K562 (cell line): ENCODE results near the gene PHYH. TPM values are rescaled to one million over a fixed set of nuclear protein-coding genes. Genes with fewer than 3 reads are reported as not detected.

Experiments
- ATF3 ChIP-seq, 2 experiments: fragments of 450-650 bp in 1 of 2; sonication (generic) in 1 of 2; formaldehyde crosslinking in 1 of 2; IDR thresholded peaks in 1 of 2; conservative IDR thresholded peaks in 1 of 2; 2 replicates each; pipeline versions ENCODE4 v1.6.1 to v1.8.1; 2016 to 2023; ENCODE audit warnings: mild to moderate bottlenecking in 2 of 2, moderate library complexity in 2 of 2, inconsistent platforms in 1 of 2, missing genetic modification reagents in 1 of 2
- BDP1 ChIP-seq: IDR thresholded peaks from 3 replicates; pipeline ENCODE4 v1.6.1; 2011; ENCODE audit not compliant: insufficient read length, insufficient read depth
- CCNT2 ChIP-seq: IDR thresholded peaks from 2 replicates; pipeline ENCODE4 v1.6.1; 2011; ENCODE audit warnings: borderline replicate concordance, low read depth, mild to moderate bottlenecking, moderate library complexity, mixed read lengths, low read length; ENCODE audit not compliant: insufficient read length; ENCODE audit errors: extremely low read depth
- DNMT1 ChIP-seq: fragments of 450-650 bp; IDR thresholded peaks from 2 replicates; pipeline ENCODE4 v1.6.1; 2016; ENCODE audit warnings: antibody characterized with exemption, mild to moderate bottlenecking
- E2F6 ChIP-seq, 2 experiments: IDR thresholded peaks; 2 replicates each; pipeline ENCODE4 v1.6.1; 2011; ENCODE audit warnings: borderline replicate concordance in 1 of 2, control low read depth in 1 of 2, low read depth in 1 of 2, low read length in 1 of 2, mild to moderate bottlenecking in 1 of 2, mixed read lengths in 1 of 2, moderate library complexity in 1 of 2; ENCODE audit not compliant: insufficient read depth in 1 of 2, insufficient read length in 1 of 2, poor library complexity in 1 of 2, severe bottlenecking in 1 of 2; ENCODE audit errors: extremely low read depth in 1 of 2
- MEIS2 ChIP-seq: fragments of 450-650 bp; IDR thresholded peaks from 2 replicates; pipeline ENCODE4 v1.6.1; 2014; ENCODE audit warnings: mild to moderate bottlenecking; ENCODE audit not compliant: partially characterized antibody
- RBM15 ChIP-seq: fragments of 200-400 bp; formaldehyde crosslinking; IDR thresholded peaks from 2 replicates; pipeline ENCODE4 v1.6.1; 2018; ENCODE audit warnings: mild to moderate bottlenecking, low read length, moderate library complexity; ENCODE audit not compliant: insufficient read depth
- SP2 ChIP-seq: IDR thresholded peaks from 2 replicates; pipeline ENCODE4 v1.6.1; 2011; ENCODE audit warnings: mild to moderate bottlenecking, low read depth, low read length, moderate library complexity; ENCODE audit not compliant: poor library complexity, severe bottlenecking; ENCODE audit errors: extremely low read depth
- TSC22D4 ChIP-seq: fragments of 450-650 bp; IDR thresholded peaks from 2 replicates; pipeline ENCODE4 v1.6.1; 2016; ENCODE audit warnings: missing genetic modification characterization, missing biosample characterization, control low read depth
- VEZF1 ChIP-seq: fragments of 200-800 bp; sonication (Bioruptor generic); IDR thresholded peaks from 2 replicates; pipeline ENCODE4 v1.6.1; 2017; ENCODE audit warnings: missing genetic modification characterization, missing compliant biosample characterization
- ZBED1 ChIP-seq: IDR thresholded peaks from 2 replicates; pipeline ENCODE4 v1.6.1; 2014
- ZNF232 ChIP-seq: sonication (generic); formaldehyde crosslinking; IDR thresholded peaks from 2 replicates; pipeline ENCODE4 v1.8.0; 2022; ENCODE audit warnings: mild to moderate bottlenecking, missing genetic modification reagents
- ZNF639 ChIP-seq, 2 experiments: fragments of 200-800 bp in 1 of 2; sonication (Bioruptor generic) in 1 of 2; sonication (generic) in 1 of 2; formaldehyde crosslinking in 1 of 2; IDR thresholded peaks in 1 of 2; conservative IDR thresholded peaks in 1 of 2; 2 replicates each; pipeline versions ENCODE4 v1.5.0 to v1.6.1; 2016 to 2020; ENCODE audit warnings: missing compliant biosample characterization in 1 of 2, missing genetic modification characterization in 1 of 2, missing genetic modification reagents in 1 of 2
- polyA plus RNA-seq, 8 experiments: library from polyadenylated mRNA; depleted of rRNA in 4 of 8; stranded (reverse) in 5 of 8; unstranded in 3 of 8; fragments of >200 nt; fragmentation: Nextera tagmentation in 2 of 8; fragmentation: Illumina TruSeq in 1 of 8; extraction: Ambion mirVana in 2 of 8; extraction: Trizol in 1 of 8; gene quantifications; 2 replicates each; pipeline versions ENCODE4 v1.2.1 to v1.2.3, GENCODE V29; 2011 to 2014; ENCODE audit warnings: inconsistent platforms in 1 of 8, missing spikeins in 1 of 8
- total RNA-seq, 7 experiments: library from RNA; depleted of rRNA in 6 of 7; stranded (reverse); fragments of >200 nt in 6 of 7; fragmentation: Illumina TruSeq in 2 of 7; extraction: Trizol in 2 of 7; gene quantifications; 2 replicates each; pipeline versions ENCODE4 v1.2.1 to v1.2.3, GENCODE V29; 2011 to 2021; ENCODE audit warnings: low replicate concordance in 1 of 7
- TF ChIP-seq, protein P1 (sequence below), 3 experiments: fragments of 200-800 bp in 1 of 3; sonication (Bioruptor generic) in 1 of 3; sonication (generic) in 1 of 3; formaldehyde crosslinking in 1 of 3; IDR thresholded peaks; 2 replicates each; pipeline versions ENCODE4 v1.6.1 to v1.8.0; 2016 to 2022; ENCODE audit warnings: mild to moderate bottlenecking in 2 of 3, missing compliant biosample characterization in 2 of 3, missing genetic modification characterization in 2 of 3, missing genetic modification reagents in 1 of 3
- TF ChIP-seq, protein P2 (sequence below), 2 experiments: IDR thresholded peaks; 2 replicates each; pipeline ENCODE4 v1.6.1; 2012; ENCODE audit warnings: improper control_type of control experiment in 2 of 2, low read depth in 2 of 2, low read length in 2 of 2, borderline replicate concordance in 1 of 2

Gene PHYH
- total and polyA plus RNA-seq, 9 of the 15 experiments (the other 6 are each of a cell fraction or from before 2014, with no cell fraction given): 3.8 to 6.9 (median 5.7) TPM

DNA sequence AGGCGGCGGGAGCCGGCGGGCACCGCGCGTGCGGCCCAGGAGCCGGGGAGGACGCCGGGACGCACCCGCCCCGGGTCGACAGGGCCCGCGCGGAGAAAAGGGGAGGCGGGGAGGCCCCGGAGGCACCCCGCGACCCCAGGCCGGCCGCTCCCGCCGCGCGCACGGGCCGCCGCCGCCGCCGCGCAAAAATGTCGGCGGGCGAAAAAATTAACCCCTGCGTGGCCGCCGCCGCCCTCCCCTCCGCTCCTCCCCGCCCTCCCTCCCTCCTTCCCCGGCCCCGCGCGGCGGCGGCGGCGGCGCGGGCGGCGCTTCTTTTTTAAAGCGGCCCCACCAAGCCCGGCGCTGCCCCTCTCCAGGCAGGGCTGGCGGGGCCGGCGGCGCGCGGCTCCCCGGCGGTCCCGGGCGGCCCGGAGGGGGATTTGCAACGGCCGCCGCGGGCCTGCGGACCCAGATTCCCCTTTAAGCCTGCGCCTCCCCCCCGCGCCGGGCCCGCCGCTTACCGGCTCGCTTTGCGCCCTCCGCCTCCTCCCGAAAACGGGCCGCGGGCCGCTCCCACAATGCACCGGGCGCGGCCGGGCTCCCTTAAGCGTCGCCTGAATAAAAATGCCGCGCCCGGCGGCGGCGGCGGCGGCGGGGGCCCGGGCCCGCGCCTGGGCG, 47.8 kb upstream of the PHYH start (continued):
- TF ChIP-seq TSC22D4 (no peak), SP2 (no peak), DNMT1 (no peak), E2F6 (IDR thresholded peaks at IDR 0.05; ENCODE audit: borderline replicate concordance in 1 of 2, extremely low read depth in 1 of 2, insufficient read depth in 1 of 2, insufficient read length in 1 of 2, low read depth in 1 of 2, low read length in 1 of 2, poor library complexity in 1 of 2, severe bottlenecking in 1 of 2) (peak in 1 of 2 experiments; percentile 62), BDP1 (no peak), ATF3 (IDR thresholded peaks at IDR 0.05) (no peak), ATF3 (CRISPR knock-in tag; conservative IDR thresholded peaks at IDR 0.05) (no peak), RBM15 (no peak), MEIS2 (no peak), ZBED1 (no peak), ZNF639 (CRISPR knock-in tag; conservative IDR thresholded peaks at IDR 0.05 in 1 of 2, IDR thresholded peaks at IDR 0.05 in 1 of 2) (peak in 1 of 2 experiments; percentile 94; a peak in 2 of 4 replicates), ZNF232 (CRISPR knock-in tag) (no peak), VEZF1 (CRISPR knock-in tag) (peak; percentile 91), CCNT2 (peak; percentile 1)
- TF ChIP-seq, protein P1, sequence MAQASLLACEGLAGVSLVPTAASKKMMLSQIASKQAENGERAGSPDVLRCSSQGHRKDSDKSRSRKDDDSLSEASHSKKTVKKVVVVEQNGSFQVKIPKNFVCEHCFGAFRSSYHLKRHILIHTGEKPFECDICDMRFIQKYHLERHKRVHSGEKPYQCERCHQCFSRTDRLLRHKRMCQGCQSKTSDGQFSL (CRISPR knock-in tag; IDR thresholded peaks at IDR 0.05): no peak
- TF ChIP-seq, protein P1 (tag; IDR thresholded peaks at IDR 0.05): peak in 1 of 2 experiments; percentile 21; a peak in 1 of 4 replicates
- TF ChIP-seq, protein P2, sequence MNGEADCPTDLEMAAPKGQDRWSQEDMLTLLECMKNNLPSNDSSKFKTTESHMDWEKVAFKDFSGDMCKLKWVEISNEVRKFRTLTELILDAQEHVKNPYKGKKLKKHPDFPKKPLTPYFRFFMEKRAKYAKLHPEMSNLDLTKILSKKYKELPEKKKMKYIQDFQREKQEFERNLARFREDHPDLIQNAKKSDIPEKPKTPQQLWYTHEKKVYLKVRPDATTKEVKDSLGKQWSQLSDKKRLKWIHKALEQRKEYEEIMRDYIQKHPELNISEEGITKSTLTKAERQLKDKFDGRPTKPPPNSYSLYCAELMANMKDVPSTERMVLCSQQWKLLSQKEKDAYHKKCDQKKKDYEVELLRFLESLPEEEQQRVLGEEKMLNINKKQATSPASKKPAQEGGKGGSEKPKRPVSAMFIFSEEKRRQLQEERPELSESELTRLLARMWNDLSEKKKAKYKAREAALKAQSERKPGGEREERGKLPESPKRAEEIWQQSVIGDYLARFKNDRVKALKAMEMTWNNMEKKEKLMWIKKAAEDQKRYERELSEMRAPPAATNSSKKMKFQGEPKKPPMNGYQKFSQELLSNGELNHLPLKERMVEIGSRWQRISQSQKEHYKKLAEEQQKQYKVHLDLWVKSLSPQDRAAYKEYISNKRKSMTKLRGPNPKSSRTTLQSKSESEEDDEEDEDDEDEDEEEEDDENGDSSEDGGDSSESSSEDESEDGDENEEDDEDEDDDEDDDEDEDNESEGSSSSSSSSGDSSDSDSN (IDR thresholded peaks at IDR 0.05; ENCODE audit: borderline replicate concordance in 1 of 2, low read depth in 2 of 2, low read length in 2 of 2): peak in 1 of 2 experiments; percentile 17; a peak in 2 of 4 replicates
